Stomach (tissue), 9 donors: ENCODE data around the gene KCNIP3. TPM values are rescaled to one million over a fixed set of nuclear protein-coding genes. Genes with fewer than 3 reads are reported as not detected.

ENCODE experiments used
- DNase-seq, 2 donors: peaks; one replicate each; pipeline versions ENCODE4 v3.0.0 to v3.0.0-alpha.2; 2013 to 2019
- H3K27ac ChIP-seq, 5 donors: fragments of 200-600 bp in 4 of 5; sonication (generic) in 4 of 5; one replicate each; pipeline ENCODE4 v1.5.1; 2013 to 2019; ENCODE audit warnings: mild to moderate bottlenecking in 1 of 5, moderate library complexity in 1 of 5
- H3K27me3 ChIP-seq, 3 donors: fragments of 200-600 bp; sonication (generic); one replicate each; pipeline ENCODE4 v1.5.1; 2017 to 2019; ENCODE audit warnings: mixed run types in 1 of 3
- H3K36me3 ChIP-seq, 4 donors: fragments of 200-600 bp; sonication (generic); 1 replicate in 3 of 4; 2 replicates in 1 of 4; pipeline ENCODE4 v1.5.1; 2016 to 2019
- H3K4me1 ChIP-seq, 4 donors: fragments of 200-600 bp; sonication (generic); one replicate each; pipeline ENCODE4 v1.5.1; 2016 to 2019
- H3K4me3 ChIP-seq, 4 donors: fragments of 200-600 bp; sonication (generic) in 3 of 4; one replicate each; pipeline ENCODE4 v1.5.1; 2016 to 2019; ENCODE audit warnings: mild to moderate bottlenecking in 1 of 4
- H3K9me3 ChIP-seq, 4 donors: fragments of 200-600 bp; sonication (generic); one replicate each; pipeline ENCODE4 v1.5.1; 2016 to 2019
- EP300 ChIP-seq: sonication (generic); formaldehyde crosslinking; IDR thresholded peaks from one replicate; pipeline ENCODE4 v1.6.1; 2017; ENCODE audit warnings: antibody characterized with exemption
- POLR2A ChIP-seq, 4 donors: fragments of 450-650 bp; IDR thresholded peaks; one replicate each; pipeline ENCODE4 v1.6.1; 2016; ENCODE audit warnings: antibody characterized with exemption in 4 of 4, control low read depth in 2 of 4, mild to moderate bottlenecking in 1 of 4, moderate library complexity in 1 of 4
- POLR2AphosphoS5 ChIP-seq, 3 donors: sonication (generic); formaldehyde crosslinking; IDR thresholded peaks; one replicate each; pipeline ENCODE4 v1.6.1; 2016; ENCODE audit warnings: antibody characterized with exemption in 3 of 3
- WGBS, 5 donors: extraction: QIAGEN DNeasy Blood & Tissue Kit in 3 of 5; methylation state at CpG; one replicate each; pipeline versions ENCODE4 v1.1.5 to v1.1.7; 2013 to 2018; 5-methylcytosine and 5-hydroxymethylcytosine counted together
- intact Hi-C: fragments of 100-400 bp; cut with DNase I; formaldehyde crosslinking; loops from one replicate; pipeline ENCODE4 v1.15.1; 2023; ENCODE audit warnings: low total_unique reads
- polyA plus RNA-seq, 3 donors: library from polyadenylated mRNA; stranded (reverse); fragments of 200-250 nt; gene quantifications; one replicate each; pipeline ENCODE4 v1.2.3, GENCODE V29; 2013
- total RNA-seq, 5 donors: library from RNA; depleted of rRNA; stranded (reverse); fragments of >200 nt; gene quantifications; one replicate each; pipeline versions ENCODE4 v1.1.0 to v1.2.3, GENCODE V29; 2014 to 2016
- TF ChIP-seq, protein P1 (sequence below), 7 experiments: fragments of 450-650 bp in 4 of 7; fragments of 200-600 bp in 3 of 7; sonication (generic) in 3 of 7; IDR thresholded peaks; one replicate each; pipeline ENCODE4 v1.5.1; 2016 to 2019; ENCODE audit warnings: antibody characterized with exemption in 7 of 7, control low read depth in 2 of 7, mild to moderate bottlenecking in 1 of 7
- donor health status: healthy with polysubstance abuse.
- donor health status: Bipolar disorder and iron deficiency.
- donor health status: healthy.

Gene KCNIP3
- total and polyA plus RNA-seq, 8 donors: 1.3 to 4.4 (median 2.7) TPM; not detected in 2

DNA sequence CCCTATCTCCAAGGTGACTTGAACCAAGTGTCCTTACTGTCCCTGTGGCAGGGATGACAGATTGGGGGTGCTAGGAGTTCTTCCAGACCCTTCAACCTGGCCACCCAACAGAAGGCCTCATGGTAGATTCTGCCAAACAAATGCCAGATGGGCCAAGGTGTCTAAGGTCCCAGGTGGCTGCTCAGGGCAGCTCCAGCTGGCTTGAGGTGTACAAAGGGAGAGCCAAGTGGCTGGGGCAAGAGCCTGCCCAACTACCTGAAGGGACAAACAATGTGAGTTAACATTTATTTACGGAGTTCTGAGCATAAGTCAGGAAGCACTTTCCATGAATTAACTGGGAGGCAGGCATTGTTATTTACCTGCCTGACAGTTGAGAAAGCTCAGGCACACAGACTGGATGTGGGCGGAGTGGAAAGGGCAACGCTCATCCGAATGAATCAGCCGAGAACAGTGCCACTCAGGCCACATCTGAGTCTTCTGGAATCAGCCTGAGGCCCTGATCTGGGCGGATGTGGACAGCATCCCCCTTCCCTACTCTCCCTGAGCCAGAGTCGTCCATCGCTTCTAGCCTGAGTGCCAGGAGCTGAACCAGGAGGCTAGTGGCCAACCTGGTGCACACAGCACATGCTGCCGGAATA lies 4.4 kb upstream of the KCNIP3 start:
- H3K4me3 ChIP-seq: no peak overlapping the region
- no peak for DNase-seq
- H3K4me1 ChIP-seq: peaks cover 0 to 16% (median 12%) of the 10 kb centered on the region in 4 donors
- intact Hi-C loops: no loop called here
- WGBS, 5 donors: 80 to 86% (median 81%) methylated on average over 8 to 9 of the region's 9 CpGs
- peaks cover 0 to 17% (median 13%) of the 10 kb centered on the region in 4 donors for H3K9me3 ChIP-seq
- H3K36me3 ChIP-seq: peaks cover 0 to 37% (median 27%) of the 10 kb centered on the region in 4 donors
- TF ChIP-seq POLR2A (IDR thresholded peaks at IDR 0.05) (no peak), POLR2AphosphoS5 (IDR thresholded peaks at IDR 0.05) (no peak), EP300 (no peak)
- TF ChIP-seq, protein P1, sequence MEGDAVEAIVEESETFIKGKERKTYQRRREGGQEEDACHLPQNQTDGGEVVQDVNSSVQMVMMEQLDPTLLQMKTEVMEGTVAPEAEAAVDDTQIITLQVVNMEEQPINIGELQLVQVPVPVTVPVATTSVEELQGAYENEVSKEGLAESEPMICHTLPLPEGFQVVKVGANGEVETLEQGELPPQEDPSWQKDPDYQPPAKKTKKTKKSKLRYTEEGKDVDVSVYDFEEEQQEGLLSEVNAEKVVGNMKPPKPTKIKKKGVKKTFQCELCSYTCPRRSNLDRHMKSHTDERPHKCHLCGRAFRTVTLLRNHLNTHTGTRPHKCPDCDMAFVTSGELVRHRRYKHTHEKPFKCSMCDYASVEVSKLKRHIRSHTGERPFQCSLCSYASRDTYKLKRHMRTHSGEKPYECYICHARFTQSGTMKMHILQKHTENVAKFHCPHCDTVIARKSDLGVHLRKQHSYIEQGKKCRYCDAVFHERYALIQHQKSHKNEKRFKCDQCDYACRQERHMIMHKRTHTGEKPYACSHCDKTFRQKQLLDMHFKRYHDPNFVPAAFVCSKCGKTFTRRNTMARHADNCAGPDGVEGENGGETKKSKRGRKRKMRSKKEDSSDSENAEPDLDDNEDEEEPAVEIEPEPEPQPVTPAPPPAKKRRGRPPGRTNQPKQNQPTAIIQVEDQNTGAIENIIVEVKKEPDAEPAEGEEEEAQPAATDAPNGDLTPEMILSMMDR (IDR thresholded peaks at IDR 0.05): no peak
- peaks cover 0 to 25% (median 0%) of the 10 kb centered on the region in 3 donors for H3K27me3 ChIP-seq
- H3K27ac ChIP-seq: peak overlapping the region in 1 of 5 donors; percentile 21

DNA sequence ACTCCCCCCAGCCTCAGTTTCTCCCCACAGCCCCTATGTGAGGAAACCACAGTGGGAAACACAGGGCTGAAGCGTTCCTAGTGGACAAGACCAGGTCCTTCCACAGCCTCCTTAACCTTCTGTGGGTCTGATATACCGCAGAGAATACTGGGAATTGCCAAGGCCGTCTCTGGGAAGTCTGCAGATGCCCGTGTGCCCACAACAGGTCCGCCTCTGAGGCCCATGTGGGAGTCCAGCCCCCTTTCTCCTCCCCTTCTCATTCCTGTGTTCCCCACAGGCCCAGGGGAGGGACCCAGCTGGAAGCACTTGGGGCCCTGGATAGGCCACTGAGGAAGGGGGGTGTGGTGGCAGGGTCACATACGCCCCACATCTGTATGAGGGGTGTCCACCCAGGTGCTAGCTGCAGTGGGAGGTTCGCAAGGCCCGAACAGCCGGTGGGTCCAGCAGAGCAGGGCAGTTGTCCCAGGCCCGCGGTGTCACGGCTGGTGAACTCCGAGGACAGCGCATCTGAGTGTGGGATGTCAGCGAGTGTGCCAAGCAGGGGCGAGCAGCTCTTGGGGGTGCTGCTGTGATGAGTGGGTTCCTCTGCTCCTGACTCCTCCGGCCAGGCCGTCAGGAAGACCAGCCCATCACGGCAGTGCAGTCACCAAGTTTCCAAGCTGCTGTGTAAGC lies 2.4 kb upstream of the KCNIP3 start:
- WGBS, 5 donors: 85 to 90% (median 88%) methylated on average over 14 to 19 of the region's 19 CpGs
- no peak overlapping the region for H3K27ac ChIP-seq

DNA sequence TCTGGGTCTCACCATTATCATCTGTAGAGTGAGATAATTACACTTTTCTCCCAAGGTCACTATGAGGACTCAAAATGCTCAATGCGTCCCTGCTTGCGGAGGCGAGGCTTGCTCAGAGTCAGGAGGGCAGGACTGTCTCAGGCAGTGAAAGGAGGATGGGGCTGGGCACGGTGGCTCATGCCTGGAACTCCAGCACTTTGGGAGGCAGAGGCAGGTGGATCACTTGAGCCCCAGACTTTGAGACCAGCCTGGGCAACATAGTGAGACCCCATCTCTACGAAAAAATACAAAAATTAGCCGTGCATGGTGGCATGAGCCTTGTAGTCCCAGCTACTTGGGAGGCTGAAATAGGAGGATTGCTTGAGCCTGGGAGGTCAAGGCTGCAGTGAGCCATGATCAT lies 1.8 kb upstream of the KCNIP3 start:
- intact Hi-C loops: no loop called here
- H3K27ac ChIP-seq: no peak overlapping the region
- no peak for DNase-seq
- peaks cover 0 to 36% (median 0%) of the 10 kb centered on the region in 3 donors for H3K27me3 ChIP-seq
- TF ChIP-seq EP300: no peak
- TF ChIP-seq, protein P1 (IDR thresholded peaks at IDR 0.05): no peak
- no peak for TF ChIP-seq POLR2AphosphoS5 (IDR thresholded peaks at IDR 0.05)
- TF ChIP-seq POLR2A (IDR thresholded peaks at IDR 0.05): no peak
- H3K9me3 ChIP-seq: peaks cover 0 to 14% (median 11%) of the 10 kb centered on the region in 4 donors
- H3K36me3 ChIP-seq: peaks cover 0 to 13% (median 4%) of the 10 kb centered on the region in 4 donors
- no peak overlapping the region for H3K4me3 ChIP-seq
- peaks cover 0 to 19% (median 12%) of the 10 kb centered on the region in 4 donors for H3K4me1 ChIP-seq
- 84 to 91% (median 89%) methylated on average over 5 to 6 of the region's 6 CpGs for WGBS, 5 donors

More for the DNA sequence above, 2.4 kb upstream of the KCNIP3 start:
- peaks cover 0 to 20% (median 10%) of the 10 kb centered on the region in 4 donors for H3K36me3 ChIP-seq
- H3K4me1 ChIP-seq: peaks cover 0 to 16% (median 12%) of the 10 kb centered on the region in 4 donors
- peaks cover 0 to 17% (median 13%) of the 10 kb centered on the region in 4 donors for H3K9me3 ChIP-seq
- TF ChIP-seq POLR2A (IDR thresholded peaks at IDR 0.05) (no peak), EP300 (no peak), POLR2AphosphoS5 (IDR thresholded peaks at IDR 0.05) (no peak)
- TF ChIP-seq, protein P1 (IDR thresholded peaks at IDR 0.05): no peak
- DNase-seq: no peak
- H3K4me3 ChIP-seq: no peak overlapping the region
- peaks cover 0 to 31% (median 0%) of the 10 kb centered on the region in 3 donors for H3K27me3 ChIP-seq
- intact Hi-C loops: no loop called here

DNA sequence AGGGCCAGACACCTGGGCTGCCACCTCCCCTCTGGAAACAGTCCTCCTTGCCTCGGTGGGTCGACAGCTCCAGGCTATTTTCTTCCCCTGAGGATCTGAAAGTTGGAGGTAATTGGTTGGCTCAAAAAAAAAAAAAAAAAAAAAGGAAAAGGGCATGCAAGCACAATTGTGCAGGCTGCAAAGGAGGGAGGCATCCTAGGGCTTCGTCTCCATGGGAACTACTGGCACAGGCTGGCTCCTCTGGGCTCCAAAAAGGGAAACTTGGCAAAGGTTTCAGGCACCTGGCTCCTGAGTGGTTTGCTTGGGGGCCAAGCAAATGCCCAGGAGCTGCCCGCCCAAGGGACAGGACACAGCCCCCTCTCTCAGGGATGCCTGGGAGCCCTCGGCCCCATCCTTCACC lies 1.1 kb upstream of the KCNIP3 start:
- peaks cover 0 to 24% (median 12%) of the 10 kb centered on the region in 4 donors for H3K4me1 ChIP-seq
- intact Hi-C loops: no loop called here
- no peak overlapping the region for H3K4me3 ChIP-seq
- H3K27me3 ChIP-seq: peaks cover 0 to 42% (median 0%) of the 10 kb centered on the region in 3 donors
- peaks cover 0 to 8% (median 5%) of the 10 kb centered on the region in 4 donors for H3K9me3 ChIP-seq
- WGBS, 5 donors: 31 to 51% (median 36%) methylated on average over 5 of the region's 5 CpGs
- no peak for TF ChIP-seq POLR2AphosphoS5 (IDR thresholded peaks at IDR 0.05)
- TF ChIP-seq POLR2A (IDR thresholded peaks at IDR 0.05): no peak
- no peak for TF ChIP-seq EP300
- TF ChIP-seq, protein P1 (IDR thresholded peaks at IDR 0.05): no peak
- peaks cover 0 to 7% (median 0%) of the 10 kb centered on the region in 4 donors for H3K36me3 ChIP-seq
- H3K27ac ChIP-seq: no peak overlapping the region
- DNase-seq: peak in 1 of 2 donors; percentile 45
